ENCODE data around the gene SH3RF3. TPM values are rescaled to one million over a fixed set of nuclear protein-coding genes. Genes with fewer than 3 reads are reported as not detected.

The SH3RF3 gene
- total RNA-seq, 1 experiment from 2014 or later = 21.7 TPM

- Mint-ChIP-seq H3K36me3 (ENCODE audit: insufficient read depth, unreplicated experiment) (no peaks in the 10 kb centered on the region), H3K4me1 (ENCODE audit: insufficient read depth, unreplicated experiment) (no peaks in the 10 kb centered on the region), H3K4me3 (ENCODE audit: unreplicated experiment) (no peak overlapping the region), H3K9me3 (ENCODE audit: unreplicated experiment) (peaks cover 7% of the 10 kb centered on the region), H3K27ac (ENCODE audit: low read depth, unreplicated experiment) (no peak overlapping the region), H3K27me3 (ENCODE audit: insufficient read depth, unreplicated experiment) (no peaks in the 10 kb centered on the region)
- POLR2A ChIA-PET = no interaction called here
- no peak for TF ChIP-seq CTCF (IDR thresholded peaks at IDR 0.05; ENCODE audit: unreplicated experiment)
- intact Hi-C loops (cut with micrococcal nuclease) = no loop called here
- DNase-seq (ENCODE audit: unreplicated experiment) = no peak
- no TSS peak for BruUV-seq (replicated peaks)
- CTCF ChIA-PET = interaction anchor here (0.7 to 0.9 kb wide), 2 partner anchors 79 to 419 kb away, joined by 3 read pairs; no protein-coding TSS in a partner anchor
Observed at GRCh38 chr2:109091526-109091925, 37.5 kb upstream of the SH3RF3 start.

GRCh38 chr2:109094144-109094543, 34.9 kb upstream of the SH3RF3 start:
- intact Hi-C loops (cut with micrococcal nuclease) = no loop called here
- H3K36me3 Mint-ChIP-seq (ENCODE audit: insufficient read depth, unreplicated experiment) = no peaks in the 10 kb centered on the region
- no peak for TF ChIP-seq CTCF (IDR thresholded peaks at IDR 0.05; ENCODE audit: unreplicated experiment)
- H3K9me3 Mint-ChIP-seq (ENCODE audit: unreplicated experiment) = peaks cover 7% of the 10 kb centered on the region
- no peak for DNase-seq (ENCODE audit: unreplicated experiment)
- ChIA-PET POLR2A (interaction anchor here (0.7 kb wide), 1 partner anchor 239 kb away, joined by 3 read pairs; no protein-coding TSS in a partner anchor), CTCF (interaction anchor here (0.6 to 1.0 kb wide), 3 partner anchors 8 to 305 kb away, joined by 3 read pairs; no protein-coding TSS in a partner anchor)
- no peak overlapping the region for H3K4me3 Mint-ChIP-seq (ENCODE audit: unreplicated experiment)
- peaks cover 10% of the 10 kb centered on the region for H3K4me1 Mint-ChIP-seq (ENCODE audit: insufficient read depth, unreplicated experiment)
- no peaks in the 10 kb centered on the region for H3K27me3 Mint-ChIP-seq (ENCODE audit: insufficient read depth, unreplicated experiment)
- H3K27ac Mint-ChIP-seq (ENCODE audit: low read depth, unreplicated experiment) = no peak overlapping the region
- no TSS peak for BruUV-seq (replicated peaks)

- H3K27me3 Mint-ChIP-seq (ENCODE audit: insufficient read depth, unreplicated experiment) = peaks cover 12% of the 10 kb centered on the region
- no peaks in the 10 kb centered on the region for H3K36me3 Mint-ChIP-seq (ENCODE audit: insufficient read depth, unreplicated experiment)
- peak; percentile 86 for DNase-seq (ENCODE audit: unreplicated experiment)
- peaks cover 18% of the 10 kb centered on the region for H3K4me1 Mint-ChIP-seq (ENCODE audit: insufficient read depth, unreplicated experiment)
- H3K4me3 Mint-ChIP-seq (ENCODE audit: unreplicated experiment) = no peak overlapping the region
- POLR2A ChIA-PET = interaction anchor here (0.8 kb wide), 1 partner anchor 309 kb away, joined by 3 read pairs; no protein-coding TSS in a partner anchor
- H3K27ac Mint-ChIP-seq (ENCODE audit: low read depth, unreplicated experiment) = no peak overlapping the region
- no peak for TF ChIP-seq CTCF (IDR thresholded peaks at IDR 0.05; ENCODE audit: unreplicated experiment)
- BruUV-seq (replicated peaks) = no TSS peak
- intact Hi-C loops (cut with micrococcal nuclease) = no loop called here
- H3K9me3 Mint-ChIP-seq (ENCODE audit: unreplicated experiment) = peaks cover 6% of the 10 kb centered on the region
- CTCF ChIA-PET = interaction anchor here (0.6 to 1.2 kb wide), 3 partner anchors 9 to 472 kb away, joined by 3 read pairs; no protein-coding TSS in a partner anchor
Observed at GRCh38 chr2:109098251-109098920, 30.6 kb upstream of the SH3RF3 start.

GRCh38 chr2:109098921-109099273, 30.1 kb upstream of the SH3RF3 start:
- intact Hi-C loops (cut with micrococcal nuclease) = no loop called here
- Mint-ChIP-seq H3K4me1 (ENCODE audit: insufficient read depth, unreplicated experiment) (peaks cover 18% of the 10 kb centered on the region), H3K27me3 (ENCODE audit: insufficient read depth, unreplicated experiment) (peaks cover 12% of the 10 kb centered on the region), H3K36me3 (ENCODE audit: insufficient read depth, unreplicated experiment) (no peaks in the 10 kb centered on the region), H3K9me3 (ENCODE audit: unreplicated experiment) (peaks cover 1% of the 10 kb centered on the region), H3K4me3 (ENCODE audit: unreplicated experiment) (no peak overlapping the region), H3K27ac (ENCODE audit: low read depth, unreplicated experiment) (no peak overlapping the region)
- ChIA-PET POLR2A (interaction anchor here (0.8 kb wide), 1 partner anchor 308 kb away, joined by 3 read pairs; no protein-coding TSS in a partner anchor), CTCF (interaction anchor here (0.6 to 1.2 kb wide), 2 partner anchors 9 to 17 kb away, joined by 3 read pairs; no protein-coding TSS in a partner anchor)
- no peak for TF ChIP-seq CTCF (IDR thresholded peaks at IDR 0.05; ENCODE audit: unreplicated experiment)
- no peak for DNase-seq (ENCODE audit: unreplicated experiment)
- no TSS peak for BruUV-seq (replicated peaks)
